Activated CD8-positive, alpha-beta T cell treated with anti-CD3 and anti-CD28 coated beads for 36 hours (primary cell): Measurements from ENCODE around the gene MAP3K9. TPM values are rescaled to one million over a fixed set of nuclear protein-coding genes. Genes with fewer than 3 reads are reported as not detected.

Experiments used
- ATAC-seq: fragments of 200-7000 bp; cut with Tn5 transposase; one replicate; pipeline ENCODE4 v1.10.0; 2021; ENCODE audit warnings: mild to moderate bottlenecking, moderate library complexity
- CTCF ChIA-PET: fragments of 350-600 bp; sonication (Branson Sonifier 250); formaldehyde crosslinking; loops from one replicate; lab custom pipeline; 2021; ENCODE audit warnings: antibody characterized with exemption; lab: Charles Lee
- POLR2A ChIA-PET: fragments of 350-600 bp; sonication (Branson Sonifier 250); formaldehyde crosslinking; loops from one replicate; lab custom pipeline; 2021; ENCODE audit warnings: antibody characterized with exemption; lab: Charles Lee
- DNase-seq: peaks from one replicate; pipeline ENCODE4 v3.0.0-alpha.2; 2020
- H3K27ac Mint-ChIP-seq: one replicate; pipeline ENCODE4 v1.8.0; 2021; ENCODE audit warnings: mild to moderate bottlenecking, mixed read lengths
- H3K27me3 Mint-ChIP-seq: one replicate; pipeline ENCODE4 v1.8.0; 2021; ENCODE audit warnings: mixed read lengths
- H3K36me3 Mint-ChIP-seq: one replicate; pipeline ENCODE4 v1.8.0; 2021; ENCODE audit warnings: low read depth, mixed read lengths
- H3K4me1 Mint-ChIP-seq: one replicate; pipeline ENCODE4 v1.8.0; 2021; ENCODE audit warnings: low read depth, mixed read lengths
- H3K4me3 Mint-ChIP-seq: one replicate; pipeline ENCODE4 v1.8.0; 2021; ENCODE audit warnings: mild to moderate bottlenecking, moderate library complexity, mixed read lengths
- H3K9me3 Mint-ChIP-seq: one replicate; pipeline ENCODE4 v1.8.0; 2021; ENCODE audit warnings: mixed read lengths
- intact Hi-C: fragments of 100-400 bp; cut with micrococcal nuclease; formaldehyde crosslinking; loops from one replicate; pipeline ENCODE4 v1.10.0; 2022
- total RNA-seq, 2 experiments: library from RNA; stranded (reverse); gene quantifications; one replicate each; pipeline ENCODE4 v1.2.3, GENCODE V29; 2021
- TF ChIP-seq, protein P1 (sequence below): fragments of 200-600 bp; IDR thresholded peaks from one replicate; pipeline ENCODE4 v1.8.0; 2022; ENCODE audit warnings: antibody characterized with exemption, mild to moderate bottlenecking

MAP3K9 gene
- total RNA-seq, 2 experiments from 2014 or later: 8.0 to 9.6 TPM

DNA sequence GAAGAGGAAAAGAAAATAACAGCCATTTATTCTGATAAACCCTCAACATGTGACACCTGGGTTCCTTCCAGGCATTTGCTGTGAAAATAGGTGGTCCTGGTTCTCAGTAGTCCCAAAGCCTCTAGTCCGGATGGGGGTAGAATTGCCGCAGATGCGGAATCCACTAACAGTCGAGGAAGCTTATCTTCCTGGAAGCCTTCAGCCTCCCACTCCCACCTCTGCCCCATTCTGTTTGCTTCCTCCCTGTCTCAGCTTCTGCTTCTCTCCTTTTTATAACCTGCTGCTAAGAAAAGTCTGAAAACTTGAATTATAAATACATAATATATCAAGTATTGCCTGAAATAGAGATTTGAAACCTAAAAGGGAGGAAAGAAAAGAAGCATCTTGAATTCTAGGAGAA is 14.0 kb upstream of the MAP3K9 start:
- ChIA-PET CTCF (interaction anchor here (0.6 to 7.1 kb wide), 4 partner anchors 73 to 1006 kb away, joined by 3 to 72 read pairs (median 3); no protein-coding TSS in a partner anchor), POLR2A (interaction anchor here (0.6 to 3.0 kb wide), 4 partner anchors 14 to 178 kb away, joined by 3 to 21 read pairs (median 8); partner anchors contain the start of gene MAP3K9)
- DNase-seq (no peak), ATAC-seq (no peak)
- intact Hi-C loops: no loop called here
- peaks cover 3% of the 10 kb centered on the region for H3K36me3 Mint-ChIP-seq
- no peaks in the 10 kb centered on the region for H3K9me3 Mint-ChIP-seq
- H3K4me1 Mint-ChIP-seq: peaks cover 10% of the 10 kb centered on the region
- peaks cover 28% of the 10 kb centered on the region for H3K27me3 Mint-ChIP-seq
- peak overlapping the region; percentile 73 for H3K4me3 Mint-ChIP-seq
- TF ChIP-seq, protein P1, sequence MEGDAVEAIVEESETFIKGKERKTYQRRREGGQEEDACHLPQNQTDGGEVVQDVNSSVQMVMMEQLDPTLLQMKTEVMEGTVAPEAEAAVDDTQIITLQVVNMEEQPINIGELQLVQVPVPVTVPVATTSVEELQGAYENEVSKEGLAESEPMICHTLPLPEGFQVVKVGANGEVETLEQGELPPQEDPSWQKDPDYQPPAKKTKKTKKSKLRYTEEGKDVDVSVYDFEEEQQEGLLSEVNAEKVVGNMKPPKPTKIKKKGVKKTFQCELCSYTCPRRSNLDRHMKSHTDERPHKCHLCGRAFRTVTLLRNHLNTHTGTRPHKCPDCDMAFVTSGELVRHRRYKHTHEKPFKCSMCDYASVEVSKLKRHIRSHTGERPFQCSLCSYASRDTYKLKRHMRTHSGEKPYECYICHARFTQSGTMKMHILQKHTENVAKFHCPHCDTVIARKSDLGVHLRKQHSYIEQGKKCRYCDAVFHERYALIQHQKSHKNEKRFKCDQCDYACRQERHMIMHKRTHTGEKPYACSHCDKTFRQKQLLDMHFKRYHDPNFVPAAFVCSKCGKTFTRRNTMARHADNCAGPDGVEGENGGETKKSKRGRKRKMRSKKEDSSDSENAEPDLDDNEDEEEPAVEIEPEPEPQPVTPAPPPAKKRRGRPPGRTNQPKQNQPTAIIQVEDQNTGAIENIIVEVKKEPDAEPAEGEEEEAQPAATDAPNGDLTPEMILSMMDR: no peak
- no peak overlapping the region for H3K27ac Mint-ChIP-seq

DNA sequence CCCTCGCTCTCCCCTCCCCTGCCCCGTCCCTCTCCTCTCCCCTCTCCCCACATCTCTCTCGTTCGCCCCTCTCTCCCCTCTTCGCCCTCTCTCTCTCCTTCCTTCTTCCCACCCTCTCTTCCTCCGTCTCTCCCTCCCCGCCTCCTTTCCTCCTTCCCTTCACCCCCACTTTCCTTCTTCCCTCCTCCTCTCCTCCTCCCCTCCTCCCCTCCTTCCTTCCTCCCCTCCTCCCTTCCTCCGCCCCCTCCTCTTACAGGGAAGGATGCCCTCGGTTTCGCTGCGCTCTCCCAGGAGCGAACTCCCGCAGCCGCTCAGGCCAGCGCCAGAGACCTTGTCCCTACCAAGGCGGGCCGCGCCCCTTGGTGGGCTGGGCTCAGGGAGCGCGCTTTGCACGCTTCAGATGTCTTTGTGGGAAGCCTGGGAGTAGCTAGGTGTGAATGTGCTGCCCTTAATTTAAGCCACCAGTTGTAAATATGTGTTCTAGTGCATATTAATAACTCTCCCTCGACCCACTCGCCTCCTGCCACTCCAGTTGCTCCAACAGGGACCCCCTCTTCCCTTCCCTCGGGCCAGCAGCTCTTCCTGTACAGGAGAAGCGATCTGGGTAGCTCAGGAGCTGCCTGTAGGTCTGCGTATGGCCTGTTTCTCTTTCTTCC is 13.3 kb upstream of the MAP3K9 start:
- peaks cover 15% of the 10 kb centered on the region for H3K4me1 Mint-ChIP-seq
- H3K4me3 Mint-ChIP-seq: peak overlapping the region; percentile 73
- H3K9me3 Mint-ChIP-seq: no peaks in the 10 kb centered on the region
- intact Hi-C loops: no loop called here
- no peak overlapping the region for H3K27ac Mint-ChIP-seq
- POLR2A ChIA-PET: interaction anchor here (0.6 to 3.0 kb wide), 6 partner anchors 10 to 85 kb away, joined by 3 to 21 read pairs (median 3); partner anchors contain the start of genes MAP3K9 and PCNX1
- peaks cover 3% of the 10 kb centered on the region for H3K36me3 Mint-ChIP-seq
- DNase-seq (no peak), ATAC-seq (no peak)
- CTCF ChIA-PET: interaction anchor here (0.7 to 7.1 kb wide), 5 partner anchors 9 to 154 kb away, joined by 3 to 72 read pairs (median 5); partner anchors contain the start of gene PCNX1
- TF ChIP-seq, protein P1: no peak
- peaks cover 30% of the 10 kb centered on the region for H3K27me3 Mint-ChIP-seq

DNA sequence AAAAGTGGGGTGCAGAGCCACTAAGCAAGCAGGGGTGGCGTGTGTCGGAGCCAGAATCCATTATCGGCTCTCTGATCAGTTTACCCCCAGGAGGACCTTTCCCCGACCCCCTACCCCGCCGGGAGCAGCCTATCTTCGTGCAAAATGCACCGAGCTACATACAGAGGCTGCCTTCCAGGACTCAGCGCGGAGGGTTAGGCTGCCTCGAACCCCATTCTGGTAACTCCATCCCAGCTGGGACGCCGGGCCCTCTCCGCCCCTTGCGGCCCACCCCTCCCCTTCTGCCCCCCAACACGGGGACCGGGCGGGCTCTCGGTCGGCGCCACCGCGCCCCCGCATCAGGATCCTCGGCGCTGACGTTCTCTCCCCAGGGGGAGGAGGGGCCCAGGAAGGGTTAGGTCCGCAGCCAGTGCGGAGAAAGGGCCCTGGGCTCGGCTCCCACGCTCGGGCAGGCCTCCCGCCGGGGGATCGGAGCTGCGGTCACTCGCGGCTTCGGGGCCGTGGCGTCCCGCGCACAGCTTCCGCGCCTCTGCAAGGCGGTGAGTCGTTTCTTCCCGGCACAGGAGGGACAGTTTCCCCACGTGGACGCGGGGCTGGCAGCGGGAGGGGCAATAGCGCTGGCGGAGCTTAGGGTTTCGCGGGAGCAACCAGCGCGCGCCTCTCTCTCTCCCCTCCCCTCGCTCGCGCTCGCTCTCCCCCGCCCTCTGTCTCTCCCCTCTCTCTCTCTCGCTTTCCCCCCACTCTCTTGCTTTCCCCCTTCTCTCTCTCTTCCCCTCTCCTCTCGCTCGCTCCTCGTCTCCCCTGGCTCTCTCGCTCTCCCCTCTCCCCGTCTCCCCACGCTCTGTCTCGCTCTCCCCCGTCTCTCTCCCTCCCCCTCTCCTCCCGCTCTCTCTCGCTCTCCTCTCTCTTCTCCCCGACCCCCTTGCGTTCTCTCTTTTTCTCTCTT is 12.5 kb upstream of the MAP3K9 start:
- H3K27ac Mint-ChIP-seq: peak overlapping the region; percentile 46
- intact Hi-C loops: no loop called here
- H3K4me3 Mint-ChIP-seq: peak overlapping the region; percentile 73
- DNase-seq: peak; percentile 66
- peaks cover 3% of the 10 kb centered on the region for H3K36me3 Mint-ChIP-seq
- peaks cover 30% of the 10 kb centered on the region for H3K27me3 Mint-ChIP-seq
- TF ChIP-seq, protein P1: no peak
- peaks cover 15% of the 10 kb centered on the region for H3K4me1 Mint-ChIP-seq
- ChIA-PET POLR2A (interaction anchor here (0.8 to 3.0 kb wide), 5 partner anchors 11 to 86 kb away, joined by 3 to 21 read pairs (median 3); partner anchors contain the start of genes MAP3K9 and PCNX1), CTCF (interaction anchor here (0.8 to 7.1 kb wide), 8 partner anchors 10 to 132 kb away, joined by 3 to 72 read pairs (median 3); partner anchors contain the start of gene PCNX1)
- H3K9me3 Mint-ChIP-seq: no peaks in the 10 kb centered on the region
- ATAC-seq: peak; percentile 53

DNA sequence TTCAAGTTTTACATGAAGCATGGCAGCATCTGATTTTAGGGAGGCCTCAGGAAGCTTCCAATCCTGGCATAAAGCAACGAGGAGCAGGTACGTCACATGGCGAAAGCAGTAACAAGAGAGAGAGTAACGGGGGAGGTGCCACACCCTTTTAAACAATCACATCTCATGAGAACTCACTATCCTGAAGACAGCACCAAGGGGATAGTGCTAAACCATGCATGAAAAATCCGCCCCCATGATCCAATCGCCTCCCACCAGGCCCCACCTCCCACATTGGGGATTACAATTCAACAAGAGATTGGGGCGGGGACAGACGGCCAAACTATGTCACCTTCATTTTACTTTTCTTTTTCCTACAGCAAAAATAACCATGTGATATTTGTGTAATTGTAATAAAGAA is 7.2 kb upstream of the MAP3K9 start:
- Mint-ChIP-seq H3K27me3 (peaks cover 15% of the 10 kb centered on the region), H3K27ac (no peak overlapping the region), H3K9me3 (no peaks in the 10 kb centered on the region), H3K4me1 (peaks cover 12% of the 10 kb centered on the region), H3K4me3 (no peak overlapping the region), H3K36me3 (no peaks in the 10 kb centered on the region)
- POLR2A ChIA-PET: interaction anchor here (0.7 to 1.7 kb wide), 2 partner anchors 151 to 156 kb away, joined by 3 to 4 read pairs; no protein-coding TSS in a partner anchor
- intact Hi-C loops: loop anchor here (5.0 to 10.0 kb wide), 4 partner anchors 102 to 202 kb away; partner anchors contain the start of gene TTC9
- DNase-seq (no peak), ATAC-seq (no peak)
- TF ChIP-seq, protein P1: no peak
- CTCF ChIA-PET: interaction anchor here (0.8 to 7.1 kb wide), 20 partner anchors 7 to 215 kb away, joined by 3 to 72 read pairs (median 8); partner anchors contain the start of genes MAP3K9 and PCNX1
